Stimulated activated CD4-positive, alpha-beta T cell treated with anti-CD3 and anti-CD28 coated beads, Interleukin-15, amount 100 ng/mL, for 48 hours (primary cell): ENCODE data around the gene ZNFX1.
"Not testable (repeated sequence)": the region's sequence is repeated elsewhere in the genome, so short reads cannot be mapped to it uniquely, and the experiment has no call there.

ENCODE experiments used
- DNase-seq, 2 donors: peaks; one replicate each; pipeline ENCODE4 v3.0.0-alpha.2; 2020; ENCODE audit warnings: low read depth in 2 of 2

The ZNFX1 gene

DNA sequence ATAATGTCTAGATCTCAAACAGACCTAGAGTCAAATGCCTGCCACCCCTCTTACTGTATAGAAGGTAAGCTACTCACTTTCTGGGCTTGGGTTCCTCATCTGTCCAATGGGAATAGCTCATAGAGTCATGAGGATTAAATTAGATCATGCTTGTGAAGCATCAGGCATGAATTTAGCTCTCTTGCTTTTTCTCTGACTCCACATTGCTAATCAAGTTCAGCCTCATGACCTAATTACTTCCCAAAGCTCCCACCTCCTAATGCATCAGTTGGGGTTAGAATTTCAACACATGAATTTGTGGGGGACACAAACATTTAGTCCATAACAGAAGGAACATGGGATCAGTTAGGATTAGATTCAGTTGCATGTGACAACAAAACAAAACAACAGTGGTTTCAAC lies 63.3 kb downstream of the ZNFX1 start:
- DNase-seq: no peak

DNA sequence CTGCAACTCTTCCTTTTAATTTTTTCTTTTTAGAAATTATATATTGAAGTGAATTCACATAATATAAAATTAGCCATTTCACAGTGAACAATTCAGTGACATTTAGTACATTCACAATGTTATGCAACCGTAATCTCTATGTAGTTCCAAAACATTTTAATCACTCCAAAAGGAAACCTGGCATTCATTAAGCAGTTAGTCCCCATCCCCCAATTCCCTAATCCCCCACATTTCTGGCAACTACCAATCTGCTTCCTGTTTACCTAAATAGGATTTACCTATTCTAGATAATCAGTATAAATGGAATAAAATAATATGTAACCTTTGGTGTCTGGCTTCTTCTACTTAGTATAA lies 67.1 kb downstream of the ZNFX1 start:
- DNase-seq: no peak

DNA sequence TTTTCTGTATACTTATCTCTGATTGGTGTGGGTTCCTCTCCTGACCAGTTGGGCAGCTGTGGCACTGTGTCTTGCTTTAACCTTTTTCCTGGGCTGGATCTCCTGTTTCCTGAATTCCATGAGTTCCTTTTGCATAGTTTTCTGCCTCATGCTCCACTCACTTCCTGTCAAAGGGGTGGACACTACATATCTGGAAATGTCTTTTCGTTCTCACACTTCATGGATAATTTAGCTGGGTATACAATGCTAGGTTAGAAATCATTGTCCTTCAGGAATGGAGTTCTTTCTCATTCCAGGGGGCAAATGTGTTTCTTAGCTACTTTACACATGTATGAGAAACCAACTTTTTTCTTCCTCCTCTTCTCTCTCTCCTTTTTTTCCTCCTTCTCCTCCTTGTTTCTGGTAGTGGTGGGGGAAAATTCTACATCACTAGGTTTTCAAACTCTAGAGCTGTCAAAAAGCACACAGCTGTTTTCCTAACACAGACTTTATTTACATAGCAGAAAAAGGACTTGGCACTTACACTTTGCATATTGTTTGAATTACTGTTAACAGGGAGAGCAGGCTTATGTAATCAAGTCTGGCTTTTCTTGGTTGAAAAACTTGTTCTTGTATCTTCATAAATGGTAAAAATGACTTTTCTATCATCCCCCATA lies 67.6 kb downstream of the ZNFX1 start:
- DNase-seq: no peak

DNA sequence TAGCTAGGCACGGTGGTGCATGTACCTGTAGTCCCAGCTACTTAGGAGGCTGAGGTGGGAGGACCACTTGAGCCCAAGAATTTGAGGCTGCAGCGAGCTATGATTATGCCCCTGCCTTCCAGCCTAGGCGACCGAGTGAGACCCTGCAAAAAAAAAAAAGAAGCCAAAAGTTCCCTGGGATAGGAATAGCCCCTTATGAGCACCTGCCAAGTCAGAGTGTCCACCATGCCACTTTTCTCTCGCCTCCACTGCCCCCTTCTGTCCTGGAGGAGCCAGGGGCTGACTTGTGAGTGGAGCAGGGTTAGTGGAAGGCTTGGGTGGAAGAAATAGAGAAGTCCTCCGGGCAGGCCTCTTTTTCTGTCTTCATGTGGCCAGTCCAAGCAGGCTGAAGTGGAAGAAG lies 70.8 kb downstream of the ZNFX1 start:
- DNase-seq: no peak

DNA sequence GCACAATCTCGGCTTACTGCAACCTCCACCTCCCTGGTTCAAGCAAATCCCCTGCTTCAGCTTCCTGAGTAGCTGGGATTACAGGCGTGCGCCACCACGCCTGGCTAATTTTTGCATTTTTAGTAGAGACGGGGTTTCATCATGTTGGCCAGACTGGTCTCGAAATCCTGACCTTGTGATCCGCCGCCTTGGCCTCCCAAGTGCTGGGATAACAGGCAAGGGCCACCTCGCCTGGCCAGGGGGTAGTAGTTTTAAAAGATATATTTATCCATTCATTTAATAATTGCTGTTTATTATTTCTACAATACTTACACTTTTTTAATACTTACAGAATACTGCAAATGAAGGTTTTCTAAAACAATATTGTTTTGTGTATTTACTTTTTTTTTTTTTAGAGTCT lies 74.1 kb downstream of the ZNFX1 start:
- DNase-seq: no peak

DNA sequence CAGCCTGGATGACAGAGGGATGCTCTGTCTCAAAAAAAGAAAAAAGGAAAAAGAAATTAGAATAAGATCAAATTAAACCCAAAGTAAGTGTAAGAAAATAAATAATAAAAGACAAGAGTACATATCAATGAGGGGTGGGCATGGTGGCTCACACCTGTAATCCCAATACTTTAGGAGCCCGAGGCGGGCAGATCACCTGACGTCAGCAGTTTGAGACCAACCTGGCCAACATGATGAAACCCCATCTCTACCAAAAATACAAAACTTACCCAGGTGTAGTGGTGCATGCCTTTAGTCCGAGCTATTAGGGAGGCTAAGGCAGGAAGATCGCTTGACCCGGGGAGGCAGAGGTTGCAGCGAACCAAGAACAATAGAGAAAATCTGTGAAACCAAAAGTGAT lies 74.8 kb downstream of the ZNFX1 start:
- DNase-seq: no peak

DNA sequence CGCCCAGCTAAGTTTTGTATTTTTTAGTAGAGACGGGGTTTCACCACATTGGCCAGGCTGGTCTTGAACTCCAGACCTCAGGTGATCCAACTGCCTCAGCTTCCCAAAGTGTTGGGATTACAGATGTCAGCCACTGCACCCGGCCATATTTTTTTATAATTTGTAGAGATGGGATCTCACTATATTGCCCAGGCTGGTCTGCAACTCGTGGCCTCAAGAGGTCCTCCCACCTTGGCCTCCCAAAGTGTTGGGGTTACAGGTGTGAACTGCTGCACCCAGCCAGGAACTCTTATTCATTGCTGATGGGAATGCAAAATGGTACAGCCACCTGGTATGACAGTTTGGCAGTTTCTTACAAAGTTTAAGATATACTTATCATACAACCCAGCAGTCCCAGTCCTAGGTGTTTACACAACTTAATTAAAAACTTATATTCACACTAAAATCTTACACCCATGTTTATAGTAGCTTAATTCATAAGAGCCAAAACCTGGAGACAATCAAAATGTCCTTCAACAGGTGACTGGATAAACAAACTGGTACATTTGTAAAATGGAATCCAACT lies 78.0 kb downstream of the ZNFX1 start:
- DNase-seq: no peak

DNA sequence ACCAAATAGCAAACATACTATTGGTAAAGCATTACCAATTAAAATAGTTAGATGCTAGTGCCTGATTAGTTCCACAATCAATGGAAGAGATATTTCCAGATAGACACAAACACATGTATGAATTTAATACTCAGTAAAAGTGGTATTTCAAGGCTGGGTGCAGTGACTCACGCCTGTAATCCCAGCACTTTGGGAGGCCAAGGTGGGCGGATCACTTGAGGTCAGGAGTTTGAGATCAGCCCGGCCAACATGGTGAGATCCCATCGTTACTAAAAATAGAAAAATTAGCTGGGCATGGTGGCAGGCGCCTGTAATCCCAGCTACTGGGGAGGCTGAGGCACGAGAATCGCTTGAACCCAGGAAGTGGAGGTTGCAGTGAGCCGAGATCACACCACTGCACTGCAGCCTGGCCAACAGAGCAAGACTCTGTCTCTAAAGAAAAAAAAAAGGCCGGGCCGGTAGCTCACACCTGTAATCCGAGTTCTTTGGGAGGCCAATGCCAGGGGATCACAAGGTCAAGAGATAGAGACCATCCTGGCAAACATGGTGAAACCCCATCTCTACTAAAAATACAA lies 84.8 kb downstream of the ZNFX1 start:
- DNase-seq: not testable (repeated sequence)
